SK-N-SH (cell line): Measurements from ENCODE around the gene INO80C. TPM values are rescaled to one million over a fixed set of nuclear protein-coding genes. Genes with fewer than 3 reads are reported as not detected.

ENCODE experiments used
- CTCF ChIA-PET: fragments of 300-600, 350-600 bp; formaldehyde crosslinking; extraction: SDS; loops from one replicate; lab custom pipeline; 2021; lab: Yijun Ruan, JAX
- POLR2A ChIA-PET: fragments of 350-600 bp; sonication (Branson Sonifier 250); formaldehyde crosslinking; extraction: SDS; loops from one replicate; lab custom pipeline; 2020; ENCODE audit warnings: antibody characterized with exemption, inconsistent platforms; lab: Yijun Ruan, JAX
- DNase-seq: peaks from one replicate; pipeline ENCODE4 v3.0.0; 2012
- H2AFZ ChIP-seq: fragments of 200-600 bp; sonication (generic); 2 replicates; pipeline ENCODE4 v1.8.1; 2016; ENCODE audit warnings: antibody characterized with exemption, mild to moderate bottlenecking, low read depth
- H3F3A ChIP-seq: fragments of 200-600 bp; sonication (generic); replicated peaks from 2 replicates; pipeline ENCODE3; 2016; ENCODE audit warnings: antibody characterized with exemption, mild to moderate bottlenecking; ENCODE audit not compliant: insufficient read depth
- H3K27ac ChIP-seq, 2 experiments: fragments of 200-500 bp in 1 of 2; fragments of 200-600 bp in 1 of 2; sonication (Bioruptor generic) in 1 of 2; sonication (generic), shearing (Covaris generic) in 1 of 2; 2 replicates each; pipeline versions ENCODE4 v1.5.1 to v1.6.1; 2014 to 2016; ENCODE audit warnings: low read depth in 2 of 2, inconsistent platforms in 1 of 2, low read length in 1 of 2, mild to moderate bottlenecking in 1 of 2, mixed read lengths in 1 of 2
- H3K27me3 ChIP-seq: fragments of 200-600 bp; sonication (generic), shearing (Covaris generic); 2 replicates; pipeline ENCODE4 v1.6.1; 2016; ENCODE audit warnings: mixed run types; ENCODE audit not compliant: insufficient read depth
- H3K36me3 ChIP-seq, 2 experiments: fragments of 200-500 bp in 1 of 2; fragments of 200-600 bp in 1 of 2; sonication (Bioruptor generic) in 1 of 2; sonication (generic) in 1 of 2; replicated peaks in 1 of 2; 2 replicates each; pipeline versions ENCODE3 to v1.5.1; 2014 to 2016; ENCODE audit warnings: low read length in 1 of 2, mild to moderate bottlenecking in 1 of 2; ENCODE audit not compliant: insufficient read depth in 2 of 2, control insufficient read depth in 1 of 2
- H3K4me1 ChIP-seq, 2 experiments: fragments of 200-500 bp in 1 of 2; fragments of 200-600 bp in 1 of 2; sonication (Bioruptor generic) in 1 of 2; sonication (generic), shearing (Covaris generic) in 1 of 2; 2 replicates each; pipeline versions ENCODE4 v1.5.1 to v1.6.1; 2014 to 2016; ENCODE audit warnings: low read depth in 1 of 2, low read length in 1 of 2, mixed run types in 1 of 2; ENCODE audit not compliant: insufficient read depth in 2 of 2, control insufficient read depth in 1 of 2
- H3K4me2 ChIP-seq: fragments of 200-600 bp; sonication (generic), shearing (Covaris generic); 2 replicates; pipeline ENCODE4 v1.6.1; 2017; ENCODE audit warnings: mixed run types
- H3K4me3 ChIP-seq, 2 experiments: fragments of 200-500 bp in 1 of 2; fragments of 200-600 bp in 1 of 2; sonication (Bioruptor generic) in 1 of 2; sonication (generic), shearing (Covaris generic) in 1 of 2; 2 replicates each; pipeline versions ENCODE4 v1.5.1 to v1.8.1; 2014 to 2016; ENCODE audit warnings: low read depth in 2 of 2, inconsistent platforms in 1 of 2, low read length in 1 of 2, mild to moderate bottlenecking in 1 of 2, mixed read lengths in 1 of 2, moderate library complexity in 1 of 2
- H3K79me2 ChIP-seq: fragments of 200-600 bp; sonication (generic); 2 replicates; pipeline ENCODE4 v1.8.1; 2017; ENCODE audit warnings: mild to moderate bottlenecking; ENCODE audit not compliant: insufficient read depth
- H3K9ac ChIP-seq: fragments of 200-600 bp; sonication (generic); 2 replicates; pipeline ENCODE4 v1.6.1; 2017; ENCODE audit warnings: mixed run types
- H3K9me2 ChIP-seq: fragments of 200-600 bp; sonication (generic); 2 replicates; pipeline ENCODE4 v1.6.1; 2017; ENCODE audit warnings: mixed run types
- H3K9me3 ChIP-seq: fragments of 200-600 bp; sonication (generic); 2 replicates; pipeline ENCODE4 v1.6.1; 2017; ENCODE audit warnings: mixed run types, mild to moderate bottlenecking, moderate library complexity
- H4K20me1 ChIP-seq: fragments of 200-600 bp; sonication (generic); 2 replicates; pipeline ENCODE4 v1.6.1; 2017; ENCODE audit warnings: mild to moderate bottlenecking, mixed run types; ENCODE audit not compliant: insufficient read depth
- CHD2 ChIP-seq: fragments of 150-350 bp; IDR thresholded peaks from 2 replicates; pipeline ENCODE4 v1.6.1; 2018; ENCODE audit warnings: low read length; ENCODE audit not compliant: partially characterized antibody
- EP300 ChIP-seq, 2 experiments: IDR thresholded peaks; 2 replicates each; pipeline versions ENCODE4 v1.4.0 to v1.6.1; 2012; ENCODE audit warnings: borderline replicate concordance in 1 of 2, low read depth in 1 of 2, low read length in 1 of 2
- EZH2phosphoT487 ChIP-seq: fragments of 200-600 bp; sonication (generic); IDR thresholded peaks from 2 replicates; pipeline ENCODE4 v1.6.1; 2017; ENCODE audit warnings: low read depth, mixed run types, mild to moderate bottlenecking, antibody characterized with exemption, moderate library complexity, borderline replicate concordance
- GATA2 ChIP-seq: sonication (generic); formaldehyde crosslinking; IDR thresholded peaks from 2 replicates; pipeline ENCODE4 v1.5.0; 2020; ENCODE audit warnings: mild to moderate bottlenecking, missing genetic modification reagents
- NRF1 ChIP-seq: IDR thresholded peaks from 2 replicates; pipeline ENCODE4 v1.6.1; 2012; ENCODE audit warnings: low read depth, mild to moderate bottlenecking, low read length
- POLR2AphosphoS5 ChIP-seq: IDR thresholded peaks from 2 replicates; pipeline ENCODE4 v1.6.1; 2012; ENCODE audit warnings: low read depth, low read length
- RAD21 ChIP-seq: IDR thresholded peaks from 2 replicates; pipeline ENCODE4 v1.6.1; 2012; ENCODE audit warnings: mild to moderate bottlenecking, low read length
- RCOR1 ChIP-seq: fragments of 150-350 bp; IDR thresholded peaks from 2 replicates; pipeline ENCODE4 v1.6.1; 2017; ENCODE audit warnings: antibody characterized with exemption, low read length
- SMC3 ChIP-seq: IDR thresholded peaks from 2 replicates; pipeline ENCODE4 v1.6.1; 2012; ENCODE audit warnings: low read depth, low read length, improper control_type of control experiment
- TAF1 ChIP-seq: IDR thresholded peaks from 2 replicates; pipeline ENCODE4 v1.6.1; 2012; ENCODE audit warnings: low read depth, mild to moderate bottlenecking, low read length, moderate library complexity, borderline replicate concordance
- TEAD4 ChIP-seq: IDR thresholded peaks from 2 replicates; pipeline ENCODE4 v1.4.0; 2012; ENCODE audit warnings: mild to moderate bottlenecking, borderline replicate concordance; ENCODE audit not compliant: insufficient read depth
- YY1 ChIP-seq: IDR thresholded peaks from 2 replicates; pipeline ENCODE4 v1.4.0; 2012; ENCODE audit warnings: low read depth, mild to moderate bottlenecking
- WGBS: methylation state at CpG from one replicate; pipeline ENCODE4 v1.1.6; 2017; ENCODE audit warnings: low lambda C conversion rate; 5-methylcytosine and 5-hydroxymethylcytosine counted together
- polyA plus RNA-seq, 3 experiments: library from polyadenylated mRNA; depleted of rRNA; stranded (reverse); fragments of >200 nt; gene quantifications; 2 replicates each; pipeline ENCODE4 v1.2.3, GENCODE V29; 2012
- TF ChIP-seq, protein P1 (sequence below): IDR thresholded peaks from 2 replicates; pipeline ENCODE4 v1.4.0; 2012; ENCODE audit warnings: low read depth, borderline replicate concordance
- TF ChIP-seq, protein P2 (sequence below): fragments of 200-600 bp; sonication (generic); IDR thresholded peaks from 2 replicates; pipeline ENCODE4 v1.6.1; 2017; ENCODE audit warnings: antibody characterized with exemption, mild to moderate bottlenecking, moderate library complexity
- TF ChIP-seq, protein P3 (sequence below): IDR thresholded peaks from 2 replicates; pipeline ENCODE4 v1.4.0; 2012; ENCODE audit warnings: low read depth
- TF ChIP-seq, protein P4 (sequence below): fragments of 150-350 bp; IDR thresholded peaks from 2 replicates; pipeline ENCODE4 v1.6.1; 2017; ENCODE audit warnings: antibody characterized with exemption, low read length, low read depth, borderline replicate concordance

The INO80C gene
- polyA plus RNA-seq, 1 of the 3 experiments (the other 2 are of a cell fraction) = 17.0 TPM

- TF ChIP-seq GATA2 (CRISPR knock-in tag) (no peak), SMC3 (no peak), RCOR1 (no peak), RAD21 (no peak), EZH2phosphoT487 (no peak), EP300 (IDR thresholded peaks at IDR 0.05; ENCODE audit: borderline replicate concordance in 1 of 2, low read depth in 1 of 2, low read length in 1 of 2) (no peak)
- TF ChIP-seq, protein P1, sequence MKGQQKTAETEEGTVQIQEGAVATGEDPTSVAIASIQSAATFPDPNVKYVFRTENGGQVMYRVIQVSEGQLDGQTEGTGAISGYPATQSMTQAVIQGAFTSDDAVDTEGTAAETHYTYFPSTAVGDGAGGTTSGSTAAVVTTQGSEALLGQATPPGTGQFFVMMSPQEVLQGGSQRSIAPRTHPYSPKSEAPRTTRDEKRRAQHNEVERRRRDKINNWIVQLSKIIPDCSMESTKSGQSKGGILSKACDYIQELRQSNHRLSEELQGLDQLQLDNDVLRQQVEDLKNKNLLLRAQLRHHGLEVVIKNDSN = no peak
- no peaks in the 10 kb centered on the region for H3K36me3 ChIP-seq
- ChIA-PET POLR2A (no interaction called here), CTCF (no interaction called here)
- H3F3A ChIP-seq = no peaks in the 10 kb centered on the region
- no peak overlapping the region for H3K4me3 ChIP-seq
- 0 out of 2 replicates have a peak, but pooled peaks cover 2% of the 10 kb centered on the region for H3K9me3 ChIP-seq
- H3K9ac ChIP-seq = no peak overlapping the region
- WGBS = 66% methylated on average over 9 of the region's 9 CpGs
- no peak overlapping the region for H2AFZ ChIP-seq
- no peaks in the 10 kb centered on the region for H3K79me2 ChIP-seq
- no peaks in the 10 kb centered on the region for H3K9me2 ChIP-seq
- H3K4me1 ChIP-seq = no peaks in the 10 kb centered on the region
- no peak for DNase-seq
- H3K27me3 ChIP-seq = no peaks in the 10 kb centered on the region
- no peak overlapping the region for H3K27ac ChIP-seq
- no peaks in the 10 kb centered on the region for H4K20me1 ChIP-seq
- H3K4me2 ChIP-seq = no peak overlapping the region
Measured at GRCh38 chr18:35525795-35526494, 28.2 kb upstream of the INO80C start.

- Histone ChIP-seq H4K20me1 (no peaks in the 10 kb centered on the region), H3K9me2 (no peaks in the 10 kb centered on the region), H3K9ac (no peak overlapping the region), H2AFZ (no peak overlapping the region), H3K4me2 (no peak overlapping the region), H3K9me3 (no peaks in the 10 kb centered on the region), H3K4me1 (no peaks in the 10 kb centered on the region), H3K36me3 (no peaks in the 10 kb centered on the region), H3K27me3 (no peaks in the 10 kb centered on the region), H3K4me3 (no peak overlapping the region), H3F3A (no peaks in the 10 kb centered on the region), H3K27ac (no peak overlapping the region), H3K79me2 (no peaks in the 10 kb centered on the region)
- ChIA-PET CTCF (no interaction called here), POLR2A (no interaction called here)
- TF ChIP-seq TEAD4 (no peak), POLR2AphosphoS5 (no peak), CHD2 (no peak), YY1 (no peak), RAD21 (no peak), TAF1 (no peak), NRF1 (no peak)
- TF ChIP-seq, protein P2, sequence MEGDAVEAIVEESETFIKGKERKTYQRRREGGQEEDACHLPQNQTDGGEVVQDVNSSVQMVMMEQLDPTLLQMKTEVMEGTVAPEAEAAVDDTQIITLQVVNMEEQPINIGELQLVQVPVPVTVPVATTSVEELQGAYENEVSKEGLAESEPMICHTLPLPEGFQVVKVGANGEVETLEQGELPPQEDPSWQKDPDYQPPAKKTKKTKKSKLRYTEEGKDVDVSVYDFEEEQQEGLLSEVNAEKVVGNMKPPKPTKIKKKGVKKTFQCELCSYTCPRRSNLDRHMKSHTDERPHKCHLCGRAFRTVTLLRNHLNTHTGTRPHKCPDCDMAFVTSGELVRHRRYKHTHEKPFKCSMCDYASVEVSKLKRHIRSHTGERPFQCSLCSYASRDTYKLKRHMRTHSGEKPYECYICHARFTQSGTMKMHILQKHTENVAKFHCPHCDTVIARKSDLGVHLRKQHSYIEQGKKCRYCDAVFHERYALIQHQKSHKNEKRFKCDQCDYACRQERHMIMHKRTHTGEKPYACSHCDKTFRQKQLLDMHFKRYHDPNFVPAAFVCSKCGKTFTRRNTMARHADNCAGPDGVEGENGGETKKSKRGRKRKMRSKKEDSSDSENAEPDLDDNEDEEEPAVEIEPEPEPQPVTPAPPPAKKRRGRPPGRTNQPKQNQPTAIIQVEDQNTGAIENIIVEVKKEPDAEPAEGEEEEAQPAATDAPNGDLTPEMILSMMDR = no peak
- TF ChIP-seq, protein P1 = no peak
- TF ChIP-seq, protein P3, sequence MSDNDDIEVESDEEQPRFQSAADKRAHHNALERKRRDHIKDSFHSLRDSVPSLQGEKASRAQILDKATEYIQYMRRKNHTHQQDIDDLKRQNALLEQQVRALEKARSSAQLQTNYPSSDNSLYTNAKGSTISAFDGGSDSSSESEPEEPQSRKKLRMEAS = no peak
- TF ChIP-seq, protein P4, sequence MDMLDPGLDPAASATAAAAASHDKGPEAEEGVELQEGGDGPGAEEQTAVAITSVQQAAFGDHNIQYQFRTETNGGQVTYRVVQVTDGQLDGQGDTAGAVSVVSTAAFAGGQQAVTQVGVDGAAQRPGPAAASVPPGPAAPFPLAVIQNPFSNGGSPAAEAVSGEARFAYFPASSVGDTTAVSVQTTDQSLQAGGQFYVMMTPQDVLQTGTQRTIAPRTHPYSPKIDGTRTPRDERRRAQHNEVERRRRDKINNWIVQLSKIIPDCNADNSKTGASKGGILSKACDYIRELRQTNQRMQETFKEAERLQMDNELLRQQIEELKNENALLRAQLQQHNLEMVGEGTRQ = no peak
- no peak for DNase-seq
- 62% methylated on average over 5 of the region's 5 CpGs for WGBS
Measured at GRCh38 chr18:35524226-35524625, 26.5 kb upstream of the INO80C start.
